HepG2 (cell line): ENCODE results near the gene GPR31. TPM values are rescaled to one million over a fixed set of nuclear protein-coding genes. Genes with fewer than 3 reads are reported as not detected.

Experiments
- ATF1 ChIP-seq: IDR thresholded peaks from 2 replicates; pipeline ENCODE4 v1.6.1; 2016; ENCODE audit warnings: mild to moderate bottlenecking, control low read depth
- BRCA1 ChIP-seq: sonication (generic); formaldehyde crosslinking; IDR thresholded peaks from 2 replicates; pipeline ENCODE4 v1.4.0; 2020; ENCODE audit warnings: missing genetic modification reagents
- ERF ChIP-seq: IDR thresholded peaks from 2 replicates; pipeline ENCODE4 v1.6.1; 2018; ENCODE audit warnings: missing biosample characterization, missing genetic modification reagents
- HMG20A ChIP-seq: IDR thresholded peaks from 2 replicates; pipeline ENCODE4 v1.6.1; 2016; ENCODE audit warnings: borderline replicate concordance
- HMGXB3 ChIP-seq: sonication (generic); formaldehyde crosslinking; IDR thresholded peaks from 2 replicates; pipeline ENCODE4 v1.4.0; 2020; ENCODE audit warnings: missing genetic modification reagents, borderline replicate concordance
- IRF2 ChIP-seq: IDR thresholded peaks from 2 replicates; pipeline ENCODE4 v1.6.1; 2018; ENCODE audit warnings: missing genetic modification reagents, missing compliant biosample characterization
- ISL2 ChIP-seq: sonication (generic); formaldehyde crosslinking; IDR thresholded peaks from 2 replicates; pipeline ENCODE4 v1.5.0; 2020; ENCODE audit warnings: missing genetic modification reagents
- KLF11 ChIP-seq: IDR thresholded peaks from 2 replicates; pipeline ENCODE4 v1.6.1; 2016; ENCODE audit warnings: missing compliant biosample characterization
- MIER3 ChIP-seq: IDR thresholded peaks from 2 replicates; pipeline ENCODE4 v1.6.1; 2016; ENCODE audit warnings: missing compliant biosample characterization, borderline replicate concordance
- NKX3-1 ChIP-seq: sonication (generic); formaldehyde crosslinking; IDR thresholded peaks from 2 replicates; pipeline ENCODE4 v1.5.0; 2020; ENCODE audit warnings: missing genetic modification reagents
- PATZ1 ChIP-seq: sonication (generic); formaldehyde crosslinking; IDR thresholded peaks from 2 replicates; pipeline ENCODE4 v1.4.0; 2020; ENCODE audit warnings: missing genetic modification reagents
- RARA ChIP-seq: IDR thresholded peaks from 2 replicates; pipeline ENCODE4 v1.6.1; 2016; ENCODE audit warnings: missing genetic modification reagents, missing compliant biosample characterization
- SOX5 ChIP-seq: IDR thresholded peaks from 2 replicates; pipeline ENCODE4 v1.6.1; 2016; ENCODE audit warnings: borderline replicate concordance
- STAG1 ChIP-seq: sonication (generic); formaldehyde crosslinking; IDR thresholded peaks from 2 replicates; pipeline ENCODE4 v1.4.0; 2020; ENCODE audit warnings: missing genetic modification reagents
- TAF1 ChIP-seq: sonication (generic); formaldehyde crosslinking; IDR thresholded peaks from 2 replicates; pipeline ENCODE4 v1.4.0; 2020; ENCODE audit warnings: missing genetic modification reagents
- TFDP1 ChIP-seq: IDR thresholded peaks from 2 replicates; pipeline ENCODE4 v1.6.1; 2016; ENCODE audit warnings: missing compliant biosample characterization, missing genetic modification reagents, borderline replicate concordance
- ZGPAT ChIP-seq: IDR thresholded peaks from 2 replicates; pipeline ENCODE4 v1.6.1; 2016; ENCODE audit warnings: mild to moderate bottlenecking
- ZNF124 ChIP-seq: sonication (generic); formaldehyde crosslinking; IDR thresholded peaks from 2 replicates; pipeline ENCODE4 v1.4.0; 2020; ENCODE audit warnings: missing genetic modification reagents
- ZNF205 ChIP-seq: IDR thresholded peaks from 2 replicates; pipeline ENCODE4 v1.6.1; 2018; ENCODE audit warnings: missing biosample characterization, missing genetic modification reagents
- ZNF574 ChIP-seq: sonication (generic); formaldehyde crosslinking; IDR thresholded peaks from 2 replicates; pipeline ENCODE4 v1.4.0; 2020; ENCODE audit warnings: missing genetic modification reagents
- ZNF644 ChIP-seq: IDR thresholded peaks from 2 replicates; pipeline ENCODE4 v1.6.1; 2016; ENCODE audit warnings: low read depth
- polyA plus RNA-seq, 8 experiments: library from polyadenylated mRNA; depleted of rRNA in 3 of 8; stranded (reverse) in 7 of 8; unstranded in 1 of 8; fragments of >200 nt; fragmentation: Illumina TruSeq in 4 of 8; extraction: Trizol in 4 of 8; gene quantifications; 2 replicates each; pipeline versions ENCODE4 v1.2.1 to v1.2.3, GENCODE V29; 2011 to 2016; ENCODE audit warnings: low read depth in 4 of 8, missing spikeins in 1 of 8, mixed read lengths in 1 of 8; ENCODE audit not compliant: insufficient read depth in 1 of 8
- total RNA-seq, 5 experiments: library from RNA; depleted of rRNA; stranded (reverse); fragments of >200 nt; fragmentation: Illumina TruSeq; extraction: Trizol; gene quantifications; 2 replicates each; pipeline ENCODE4 v1.2.3, GENCODE V29; 2016; ENCODE audit warnings: low read depth in 1 of 5

GPR31 gene
- total and polyA plus RNA-seq, 2 of the 13 experiments (the other 11 are each of a cell fraction or from before 2014, with no cell fraction given), result not detected

- TF ChIP-seq PATZ1 (CRISPR knock-in tag), result peak; percentile 85
- 0 out of 2 replicates have a peak, but pooled peaks have one; percentile 57 for TF ChIP-seq BRCA1 (CRISPR knock-in tag)
- TF ChIP-seq HMG20A, result peak; percentile 85; the same call in 1 of the 2 replicates
- TF ChIP-seq ISL2 (CRISPR knock-in tag), result peak; percentile 68
- peak; percentile 66; the same call in 1 of the 2 replicates for TF ChIP-seq TFDP1
- 0 out of 2 replicates have a peak, but pooled peaks have one; percentile 47 for TF ChIP-seq ZNF124 (CRISPR knock-in tag)
- peak; percentile 76; the same call in 1 of the 2 replicates for TF ChIP-seq MIER3
- TF ChIP-seq IRF2 (CRISPR knock-in tag), result peak; percentile 50; the same call in 1 of the 2 replicates
- TF ChIP-seq RARA (CRISPR knock-in tag), result peak; percentile 81
- TF ChIP-seq ERF, result peak; percentile 79; the same call in 1 of the 2 replicates
- TF ChIP-seq TAF1 (CRISPR knock-in tag), result peak; percentile 30; the same call in 1 of the 2 replicates
- TF ChIP-seq ZNF205, result peak; percentile 84; the same call in 1 of the 2 replicates
- TF ChIP-seq ZNF574 (CRISPR knock-in tag), result peak; percentile 71; the same call in 1 of the 2 replicates
- 0 out of 2 replicates have a peak, but pooled peaks have one; percentile 21 for TF ChIP-seq ATF1 (CRISPR knock-in tag)
- TF ChIP-seq ZGPAT (CRISPR knock-in tag), result peak; percentile 80; the same call in 1 of the 2 replicates
- TF ChIP-seq HMGXB3 (CRISPR knock-in tag), result peak; percentile 77; the same call in 1 of the 2 replicates
- TF ChIP-seq NKX3-1, result peak; percentile 67; the same call in 1 of the 2 replicates
- peak; percentile 89 for TF ChIP-seq SOX5
- TF ChIP-seq KLF11 (CRISPR knock-in tag), result peak; percentile 49; the same call in 1 of the 2 replicates
- TF ChIP-seq STAG1 (CRISPR knock-in tag), result 0 out of 2 replicates have a peak, but pooled peaks have one; percentile 16
- peak; percentile 53 for TF ChIP-seq ZNF644
Measured at GRCh38 chr6:167204059-167204348, 46.2 kb upstream of the GPR31 start (continued).
